Measurements from ENCODE around the gene FAM170B. TPM values are rescaled to one million over a fixed set of nuclear protein-coding genes. Genes with fewer than 3 reads are reported as not detected.

FAM170B gene
- total RNA-seq, 1 experiment from 2014 or later: not detected

- TF ChIP-seq CTCF (IDR thresholded peaks at IDR 0.05; ENCODE audit: unreplicated experiment): no peak
- CTCF ChIA-PET: no interaction called here
- BruUV-seq (replicated peaks): no TSS peak
- Mint-ChIP-seq H3K9me3 (ENCODE audit: low read depth, unreplicated experiment) (no peaks in the 10 kb centered on the region), H3K36me3 (ENCODE audit: insufficient read depth, unreplicated experiment) (peaks cover 4% of the 10 kb centered on the region), H3K4me1 (ENCODE audit: low read depth, unreplicated experiment) (peaks cover 10% of the 10 kb centered on the region), H3K27ac (ENCODE audit: unreplicated experiment) (no peak overlapping the region), H3K27me3 (ENCODE audit: unreplicated experiment) (peaks cover 32% of the 10 kb centered on the region), H3K4me3 (ENCODE audit: low read depth, unreplicated experiment) (no peak overlapping the region)
- DNase-seq: no peak
- intact Hi-C loops (cut with micrococcal nuclease; ENCODE audit: unreplicated experiment): no loop called here
These were observed 45.0 kb upstream of the FAM170B start for GRCh38 chr10:49178489-49179471.

- H3K4me1 Mint-ChIP-seq (ENCODE audit: low read depth, unreplicated experiment): peaks cover 10% of the 10 kb centered on the region
- no TSS peak for BruUV-seq (replicated peaks)
- no peaks in the 10 kb centered on the region for H3K9me3 Mint-ChIP-seq (ENCODE audit: low read depth, unreplicated experiment)
- H3K27me3 Mint-ChIP-seq (ENCODE audit: unreplicated experiment): peaks cover 26% of the 10 kb centered on the region
- intact Hi-C loops (cut with micrococcal nuclease; ENCODE audit: unreplicated experiment): no loop called here
- CTCF ChIA-PET: no interaction called here
- no peak overlapping the region for H3K4me3 Mint-ChIP-seq (ENCODE audit: low read depth, unreplicated experiment)
- H3K36me3 Mint-ChIP-seq (ENCODE audit: insufficient read depth, unreplicated experiment): peaks cover 4% of the 10 kb centered on the region
- DNase-seq: peak; percentile 39
- H3K27ac Mint-ChIP-seq (ENCODE audit: unreplicated experiment): peak overlapping the region; percentile 56
- TF ChIP-seq CTCF (IDR thresholded peaks at IDR 0.05; ENCODE audit: unreplicated experiment): no peak
These were observed 43.9 kb upstream of the FAM170B start for GRCh38 chr10:49177391-49178355.

GRCh38 chr10:49176310-49177268 lies 42.8 kb upstream of the FAM170B start:
- no peak for TF ChIP-seq CTCF (IDR thresholded peaks at IDR 0.05; ENCODE audit: unreplicated experiment)
- CTCF ChIA-PET: no interaction called here
- no TSS peak for BruUV-seq (replicated peaks)
- no peaks in the 10 kb centered on the region for H3K9me3 Mint-ChIP-seq (ENCODE audit: low read depth, unreplicated experiment)
- DNase-seq: no peak
- H3K36me3 Mint-ChIP-seq (ENCODE audit: insufficient read depth, unreplicated experiment): peaks cover 4% of the 10 kb centered on the region
- no peak overlapping the region for H3K27ac Mint-ChIP-seq (ENCODE audit: unreplicated experiment)
- no peak overlapping the region for H3K4me3 Mint-ChIP-seq (ENCODE audit: low read depth, unreplicated experiment)
- H3K27me3 Mint-ChIP-seq (ENCODE audit: unreplicated experiment): peaks cover 16% of the 10 kb centered on the region
- peaks cover 10% of the 10 kb centered on the region for H3K4me1 Mint-ChIP-seq (ENCODE audit: low read depth, unreplicated experiment)
- intact Hi-C loops (cut with micrococcal nuclease; ENCODE audit: unreplicated experiment): no loop called here

Data from Calu3 (cell line).